Rectal smooth muscle tissue (tissue), 1 donor: Measurements from ENCODE around the gene MACROD1.

ENCODE experiments used
- H3K27ac ChIP-seq: one replicate; pipeline ENCODE4 v1.7.0; 2013; ENCODE audit warnings: low read depth, low read length, inconsistent platforms
- H3K27me3 ChIP-seq: one replicate; pipeline ENCODE4 v1.7.0; 2013; ENCODE audit warnings: low read length; ENCODE audit not compliant: control insufficient read depth, insufficient read depth
- H3K36me3 ChIP-seq: one replicate; pipeline ENCODE4 v1.7.0; 2013; ENCODE audit warnings: low read length; ENCODE audit not compliant: control insufficient read depth, insufficient read depth
- H3K4me1 ChIP-seq: one replicate; pipeline ENCODE4 v1.7.0; 2013; ENCODE audit warnings: low read length; ENCODE audit not compliant: control insufficient read depth, insufficient read depth
- H3K4me3 ChIP-seq: one replicate; pipeline ENCODE4 v1.7.0; 2013; ENCODE audit warnings: low read length
- H3K9ac ChIP-seq: one replicate; pipeline ENCODE4 v1.7.0; 2013; ENCODE audit warnings: low read length

MACROD1 gene

GRCh38 chr11:64060861-64061444 is 105.0 kb downstream of the MACROD1 start:
- Histone ChIP-seq H3K4me1 (peaks cover 22% of the 10 kb centered on the region), H3K36me3 (no peaks in the 10 kb centered on the region), H3K27me3 (peaks cover 3% of the 10 kb centered on the region), H3K27ac (no peak overlapping the region), H3K9ac (no peak overlapping the region), H3K4me3 (peak overlapping the region; percentile 61)

- Histone ChIP-seq H3K27me3 (peaks cover 3% of the 10 kb centered on the region), H3K4me1 (peaks cover 24% of the 10 kb centered on the region), H3K4me3 (peak overlapping the region; percentile 61), H3K9ac (no peak overlapping the region), H3K36me3 (no peaks in the 10 kb centered on the region), H3K27ac (no peak overlapping the region)
Observed at GRCh38 chr11:64060263-64060860, 105.6 kb downstream of the MACROD1 start.

GRCh38 chr11:64059339-64060140 is 106.4 kb downstream of the MACROD1 start:
- Histone ChIP-seq H3K27me3 (peaks cover 3% of the 10 kb centered on the region), H3K4me3 (no peak overlapping the region), H3K36me3 (no peaks in the 10 kb centered on the region), H3K9ac (no peak overlapping the region), H3K27ac (no peak overlapping the region), H3K4me1 (peaks cover 22% of the 10 kb centered on the region)

- no peaks in the 10 kb centered on the region for H3K36me3 ChIP-seq
- no peak overlapping the region for H3K4me3 ChIP-seq
- H3K27me3 ChIP-seq = peaks cover 3% of the 10 kb centered on the region
- peak overlapping the region; percentile 69 for H3K27ac ChIP-seq
- H3K4me1 ChIP-seq = peaks cover 22% of the 10 kb centered on the region
- no peak overlapping the region for H3K9ac ChIP-seq
Observed at GRCh38 chr11:64058494-64058893, 107.4 kb downstream of the MACROD1 start.

- Histone ChIP-seq H3K4me1 (peaks cover 22% of the 10 kb centered on the region), H3K36me3 (no peaks in the 10 kb centered on the region), H3K9ac (no peak overlapping the region), H3K4me3 (no peak overlapping the region), H3K27ac (peak overlapping the region; percentile 69), H3K27me3 (peaks cover 3% of the 10 kb centered on the region)
Observed at GRCh38 chr11:64057890-64058289, 108.0 kb downstream of the MACROD1 start.

- Histone ChIP-seq H3K36me3 (no peaks in the 10 kb centered on the region), H3K9ac (no peak overlapping the region), H3K27me3 (peaks cover 3% of the 10 kb centered on the region), H3K4me3 (no peak overlapping the region), H3K4me1 (peaks cover 22% of the 10 kb centered on the region), H3K27ac (peak overlapping the region; percentile 42)
Observed at GRCh38 chr11:64056861-64057260, 109.1 kb downstream of the MACROD1 start.

GRCh38 chr11:64056213-64056785 is 109.6 kb downstream of the MACROD1 start:
- peak overlapping the region; percentile 42 for H3K27ac ChIP-seq

GRCh38 chr11:64055077-64055476 is 110.8 kb downstream of the MACROD1 start:
- H3K4me1 ChIP-seq = peaks cover 22% of the 10 kb centered on the region
- no peak overlapping the region for H3K9ac ChIP-seq
- no peak overlapping the region for H3K4me3 ChIP-seq
- no peaks in the 10 kb centered on the region for H3K27me3 ChIP-seq
- H3K36me3 ChIP-seq = no peaks in the 10 kb centered on the region
- H3K27ac ChIP-seq = no peak overlapping the region

More at GRCh38 chr11:64056213-64056785, 109.6 kb downstream of the MACROD1 start:
- no peak overlapping the region for H3K4me3 ChIP-seq
- H3K4me1 ChIP-seq = peaks cover 22% of the 10 kb centered on the region
- H3K27me3 ChIP-seq = peaks cover 3% of the 10 kb centered on the region
- no peak overlapping the region for H3K9ac ChIP-seq
- H3K36me3 ChIP-seq = no peaks in the 10 kb centered on the region

- no peak overlapping the region for H3K4me3 ChIP-seq
- no peak overlapping the region for H3K27ac ChIP-seq
- no peak overlapping the region for H3K9ac ChIP-seq
- no peaks in the 10 kb centered on the region for H3K36me3 ChIP-seq
- no peaks in the 10 kb centered on the region for H3K27me3 ChIP-seq
- H3K4me1 ChIP-seq = peaks cover 20% of the 10 kb centered on the region
Observed at GRCh38 chr11:64053699-64054098, 112.2 kb downstream of the MACROD1 start.

GRCh38 chr11:64052938-64053622 is 112.8 kb downstream of the MACROD1 start:
- H3K9ac ChIP-seq = no peak overlapping the region
- H3K36me3 ChIP-seq = no peaks in the 10 kb centered on the region
- H3K4me1 ChIP-seq = peaks cover 19% of the 10 kb centered on the region
- no peak overlapping the region for H3K27ac ChIP-seq
- no peaks in the 10 kb centered on the region for H3K27me3 ChIP-seq
- no peak overlapping the region for H3K4me3 ChIP-seq

- no peak overlapping the region for H3K27ac ChIP-seq
- H3K9ac ChIP-seq = no peak overlapping the region
- H3K36me3 ChIP-seq = no peaks in the 10 kb centered on the region
- H3K27me3 ChIP-seq = no peaks in the 10 kb centered on the region
- no peak overlapping the region for H3K4me3 ChIP-seq
- peaks cover 17% of the 10 kb centered on the region for H3K4me1 ChIP-seq
Observed at GRCh38 chr11:64052436-64052835, 113.5 kb downstream of the MACROD1 start.

GRCh38 chr11:64051297-64051696 is 114.6 kb downstream of the MACROD1 start:
- peaks cover 5% of the 10 kb centered on the region for H3K4me1 ChIP-seq
- no peak overlapping the region for H3K9ac ChIP-seq
- no peak overlapping the region for H3K4me3 ChIP-seq
- H3K27ac ChIP-seq = no peak overlapping the region
- no peaks in the 10 kb centered on the region for H3K36me3 ChIP-seq
- H3K27me3 ChIP-seq = no peaks in the 10 kb centered on the region
